ENCODE data around the gene IGFL4. TPM values are rescaled to one million over a fixed set of nuclear protein-coding genes. Genes with fewer than 3 reads are reported as not detected.

IGFL4 gene
- total and polyA plus RNA-seq, 2 experiments from 2014 or later = 0.83 to 1.1 TPM

GRCh38 chr19:46023311-46023779, 17.5 kb downstream of the IGFL4 start:
- H2AFZ ChIP-seq = no peak overlapping the region
- H3K9me3 ChIP-seq (ENCODE audit: low read depth) = no peaks in the 10 kb centered on the region
- H3K36me3 ChIP-seq (replicated peaks; ENCODE audit: insufficient read depth, low read depth) = no peaks in the 10 kb centered on the region
- WGBS (ENCODE audit: low lambda C conversion rate, missing lambda C conversion rate) = 97% methylated on average over 11 of the region's 11 CpGs
- H3K9me2 ChIP-seq (replicated peaks; ENCODE audit: insufficient read depth) = no peaks in the 10 kb centered on the region
- no peaks in the 10 kb centered on the region for H3K4me1 ChIP-seq (ENCODE audit: insufficient read depth)
- H3K79me2 ChIP-seq = no peaks in the 10 kb centered on the region
- no peak for TF ChIP-seq EZH2 (IDR thresholded peaks at IDR 0.05; ENCODE audit: borderline replicate concordance)
- TF ChIP-seq EZH2phosphoT487 (IDR thresholded peaks at IDR 0.05; ENCODE audit: low read depth, severe bottlenecking, unreplicated experiment) = no peak
- TF ChIP-seq CTCF (IDR thresholded peaks at IDR 0.05; ENCODE audit: poor library complexity) = no peak
- DNase-seq (ENCODE audit: low spot score) = no peak
- no peak overlapping the region for H3K4me2 ChIP-seq
- H3K4me3 ChIP-seq = no peak overlapping the region
- no peaks in the 10 kb centered on the region for H3K27me3 ChIP-seq
- H4K20me1 ChIP-seq (ENCODE audit: insufficient read depth, poor library complexity, severe bottlenecking) = no peaks in the 10 kb centered on the region
- no peak overlapping the region for H3K27ac ChIP-seq

DNA sequence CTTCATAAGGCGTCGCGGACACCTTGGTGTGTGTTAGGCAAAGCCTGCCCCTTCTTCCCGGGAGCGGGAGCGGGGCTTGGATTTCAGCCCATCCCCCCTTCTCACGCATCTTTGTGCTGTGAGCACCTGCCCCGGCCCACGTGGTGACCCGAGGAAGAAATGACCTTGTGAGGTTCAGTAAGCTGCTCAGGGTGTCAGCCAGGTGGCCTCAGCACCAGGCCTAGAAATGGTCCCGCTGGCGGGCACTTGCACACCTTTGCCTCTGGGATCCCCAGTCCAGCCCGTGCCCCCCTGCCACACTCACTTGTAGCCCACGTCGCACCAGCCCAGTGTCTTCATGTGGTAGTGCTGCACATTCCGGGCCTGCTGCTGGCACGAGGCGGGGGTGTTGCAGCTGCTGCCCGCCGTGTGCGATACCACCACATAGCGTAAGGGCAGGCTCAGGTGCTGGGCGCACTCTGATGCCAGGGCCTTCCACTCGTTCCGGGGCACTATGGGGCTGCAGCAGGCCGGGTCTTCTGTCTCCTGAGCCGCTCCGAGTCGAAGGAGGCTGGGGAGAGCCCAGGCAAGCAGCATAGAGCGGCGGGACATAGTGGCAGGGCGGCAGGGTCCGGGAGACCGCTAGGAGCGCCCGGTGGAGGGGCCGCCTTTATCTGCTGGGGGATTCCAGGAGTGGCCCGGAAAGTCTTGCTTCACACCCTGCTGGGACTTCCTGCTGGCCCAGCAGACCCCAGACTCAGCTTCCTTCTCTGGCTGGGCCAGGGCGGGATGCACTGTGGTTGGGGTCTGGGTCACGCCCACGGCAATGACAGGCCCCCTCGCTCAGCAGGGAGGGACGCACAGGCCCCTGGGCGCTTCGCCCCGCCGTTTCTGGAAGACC, 18.1 kb downstream of the IGFL4 start, which contains the start of gene PGLYRP1:
Gene PGLYRP1 (minus strand): TSS at position 623 of the 880 bp plus-strand sequence. CDS start 32 bp downstream, at position 591.
- peak; percentile 4 for DNase-seq (ENCODE audit: low spot score)
- Histone ChIP-seq H3K79me2 (no peaks in the 10 kb centered on the region), H3K36me3 (replicated peaks; ENCODE audit: insufficient read depth, low read depth) (no peaks in the 10 kb centered on the region), H3K27me3 (no peaks in the 10 kb centered on the region), H4K20me1 (ENCODE audit: insufficient read depth, poor library complexity, severe bottlenecking) (no peaks in the 10 kb centered on the region), H3K27ac (no peak within 1 kb of the TSS), H3K9me3 (ENCODE audit: low read depth) (no peaks in the 10 kb centered on the region), H3K4me3 (no peak within 1 kb of the TSS), H3K9me2 (replicated peaks; ENCODE audit: insufficient read depth) (no peaks in the 10 kb centered on the region), H3K4me2 (no peak within 1 kb of the TSS), H2AFZ (no peak within 1 kb of the TSS), H3K4me1 (ENCODE audit: insufficient read depth) (no peaks in the 10 kb centered on the region)
- WGBS (ENCODE audit: low lambda C conversion rate, missing lambda C conversion rate) = 90% methylated on average over 47 of the region's 47 CpGs
- TF ChIP-seq EZH2phosphoT487 (IDR thresholded peaks at IDR 0.05; ENCODE audit: low read depth, severe bottlenecking, unreplicated experiment) = no peak
- no peak for TF ChIP-seq CTCF (IDR thresholded peaks at IDR 0.05; ENCODE audit: poor library complexity)

DNA sequence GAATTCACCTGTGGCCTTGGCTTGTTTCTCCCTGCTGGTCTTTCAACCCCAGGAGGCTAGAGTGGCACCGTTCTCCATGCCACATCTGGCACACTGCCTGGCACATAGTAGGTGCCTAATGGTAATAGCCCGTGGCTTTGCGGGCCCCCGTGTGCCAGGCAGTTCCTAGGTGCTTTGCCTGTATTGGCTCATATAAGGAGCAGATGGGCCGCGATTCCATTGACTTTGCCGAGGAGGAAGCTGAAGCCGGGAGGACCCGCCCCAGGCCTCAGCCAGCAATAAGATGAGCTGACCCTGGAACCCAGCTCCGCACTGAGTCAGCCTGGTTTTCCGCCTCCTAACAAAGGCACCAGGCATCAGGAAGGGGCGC, 18.8 kb downstream of the IGFL4 start:
- Histone ChIP-seq H3K4me1 (ENCODE audit: insufficient read depth) (no peaks in the 10 kb centered on the region), H4K20me1 (ENCODE audit: insufficient read depth, poor library complexity, severe bottlenecking) (no peaks in the 10 kb centered on the region), H3K9me2 (replicated peaks; ENCODE audit: insufficient read depth) (no peaks in the 10 kb centered on the region), H2AFZ (no peak overlapping the region), H3K4me2 (no peak overlapping the region), H3K36me3 (replicated peaks; ENCODE audit: insufficient read depth, low read depth) (no peaks in the 10 kb centered on the region), H3K4me3 (no peak overlapping the region), H3K9me3 (ENCODE audit: low read depth) (no peaks in the 10 kb centered on the region), H3K79me2 (no peaks in the 10 kb centered on the region), H3K27me3 (no peaks in the 10 kb centered on the region), H3K27ac (no peak overlapping the region)
- TF ChIP-seq CTCF (IDR thresholded peaks at IDR 0.05; ENCODE audit: poor library complexity) (no peak), EZH2phosphoT487 (IDR thresholded peaks at IDR 0.05; ENCODE audit: low read depth, severe bottlenecking, unreplicated experiment) (no peak), EZH2 (IDR thresholded peaks at IDR 0.05; ENCODE audit: borderline replicate concordance) (no peak)
- WGBS (ENCODE audit: low lambda C conversion rate, missing lambda C conversion rate) = 91% methylated on average over 12 of the region's 12 CpGs
- no peak for DNase-seq (ENCODE audit: low spot score)

Measured in hepatocyte (in vitro differentiated cells).